Measurements from ENCODE around the gene HMCN2.

The HMCN2 gene

GRCh38 chr9:130478736-130479575 is 213.4 kb downstream of the HMCN2 start:
- DNase-seq = no peak

- DNase-seq = no peak
Observed at GRCh38 chr9:130479587-130479986, 214.0 kb downstream of the HMCN2 start.

- no peak for DNase-seq
Observed at GRCh38 chr9:130480673-130481072, 215.1 kb downstream of the HMCN2 start.

GRCh38 chr9:130482463-130482862 is 216.9 kb downstream of the HMCN2 start:
- DNase-seq = no peak

- DNase-seq = no peak
Observed at GRCh38 chr9:130483371-130483971, 217.9 kb downstream of the HMCN2 start.

Data from stimulated activated CD4-positive, alpha-beta T cell treated with anti-CD3 and anti-CD28 coated beads, Interleukin-12 subunit alpha, Interleukin-12 subunit beta, amount 100 ng/mL, for 4 hours (primary cell).